GM19438 (cell line): ENCODE data around the gene WDFY2.
A peak's percentile ranks its signal among the peaks of the same experiment; 100 is the strongest.

Experiments
- ATAC-seq: cut with Tn5 transposase; IDR thresholded peaks from one replicate; pipeline ENCODE4 v1.9.1; 2021; ENCODE audit warnings: low read depth; ENCODE audit not compliant: unreplicated experiment

The WDFY2 gene

GRCh38 chr13:51806566-51806965 is 222.3 kb downstream of the WDFY2 start:
- ATAC-seq: no peak

GRCh38 chr13:51807041-51807440 is 222.8 kb downstream of the WDFY2 start:
- ATAC-seq: no peak

GRCh38 chr13:51808811-51809210 is 224.5 kb downstream of the WDFY2 start:
- no peak for ATAC-seq

GRCh38 chr13:51811046-51811445 is 226.8 kb downstream of the WDFY2 start:
- ATAC-seq: no peak

GRCh38 chr13:51811920-51812451 is 227.7 kb downstream of the WDFY2 start:
- no peak for ATAC-seq

GRCh38 chr13:51814071-51814470 is 229.8 kb downstream of the WDFY2 start:
- no peak for ATAC-seq

- peak; percentile 84 for ATAC-seq
These were observed 230.8 kb downstream of the WDFY2 start for GRCh38 chr13:51814825-51815650.

- ATAC-seq: no peak
These were observed 231.6 kb downstream of the WDFY2 start for GRCh38 chr13:51815848-51816247.

- ATAC-seq: no peak
These were observed 232.5 kb downstream of the WDFY2 start for GRCh38 chr13:51816604-51817249.
